Breast epithelium (tissue), 4 donors: Measurements from ENCODE around the gene OAF. TPM values are rescaled to one million over a fixed set of nuclear protein-coding genes. Genes with fewer than 3 reads are reported as not detected.
A peak's percentile ranks its signal among the peaks of the same experiment; 100 is the strongest.

ENCODE experiments used
- DNase-seq, 2 donors: peaks; one replicate each; pipeline ENCODE4 v3.0.0-alpha.2; 2019; ENCODE audit warnings: low spot score in 2 of 2
- H3K27ac ChIP-seq, 2 donors: fragments of 200-600 bp; sonication (generic) in 1 of 2; one replicate each; pipeline ENCODE4 v1.5.1; 2016 to 2019; ENCODE audit warnings: mild to moderate bottlenecking in 1 of 2
- H3K27me3 ChIP-seq, 2 donors: fragments of 200-600 bp; sonication (generic) in 1 of 2; one replicate each; pipeline versions ENCODE4 v1.5.1 to v1.6.0; 2017 to 2019; ENCODE audit warnings: control low read depth in 1 of 2, mild to moderate bottlenecking in 1 of 2
- H3K36me3 ChIP-seq: fragments of 200-600 bp; one replicate; pipeline ENCODE4 v1.5.1; 2019
- H3K4me1 ChIP-seq, 2 donors: fragments of 200-600 bp; sonication (generic); one replicate each; pipeline ENCODE4 v1.5.1; 2016 to 2019; ENCODE audit warnings: control low read depth in 1 of 2
- H3K4me3 ChIP-seq, 3 donors: fragments of 200-600 bp; sonication (generic); 1 replicate in 2 of 3; 2 replicates in 1 of 3; pipeline ENCODE4 v1.5.1; 2016 to 2019; ENCODE audit warnings: mild to moderate bottlenecking in 3 of 3, moderate library complexity in 2 of 3
- H3K9me3 ChIP-seq, 2 donors: fragments of 200-600 bp; sonication (generic) in 1 of 2; one replicate each; pipeline ENCODE4 v1.5.1; 2016 to 2019; ENCODE audit warnings: control low read depth in 1 of 2
- CTCF ChIP-seq, 3 donors: fragments of 450-650 bp; IDR thresholded peaks; one replicate each; pipeline ENCODE4 v1.5.1; 2016 to 2017; ENCODE audit warnings: antibody characterized with exemption in 3 of 3, mild to moderate bottlenecking in 3 of 3, moderate library complexity in 3 of 3
- POLR2A ChIP-seq: fragments of 450-650 bp; IDR thresholded peaks from one replicate; pipeline ENCODE4 v1.6.1; 2016; ENCODE audit warnings: antibody characterized with exemption, mild to moderate bottlenecking, moderate library complexity
- POLR2AphosphoS5 ChIP-seq, 3 donors: sonication (generic); formaldehyde crosslinking; IDR thresholded peaks; one replicate each; pipeline ENCODE4 v1.6.1; 2017; ENCODE audit warnings: antibody characterized with exemption in 3 of 3
- intact Hi-C: fragments of 100-400 bp; cut with DNase I; formaldehyde crosslinking; loops from one replicate; pipeline ENCODE4 v1.15.1; 2023; ENCODE audit warnings: low total_unique reads
- total RNA-seq, 3 donors: library from RNA; depleted of rRNA; stranded (reverse); fragments of >200 nt; gene quantifications; one replicate each; pipeline ENCODE4 v1.1.0, GENCODE V29; 2016

Gene OAF
- total RNA-seq, 3 donors from 2014 or later: 19.8 to 35.1 (median 33.3) TPM

- DNase-seq: no peak
- Histone ChIP-seq H3K4me1 (no peaks in the 10 kb centered on the region), H3K9me3 (no peaks in the 10 kb centered on the region), H3K4me3 (no peak overlapping the region), H3K27me3 (no peaks in the 10 kb centered on the region), H3K36me3 (no peaks in the 10 kb centered on the region), H3K27ac (no peak overlapping the region)
- TF ChIP-seq POLR2AphosphoS5 (IDR thresholded peaks at IDR 0.05): no peak
- TF ChIP-seq POLR2A: no peak
- TF ChIP-seq CTCF (IDR thresholded peaks at IDR 0.05): no peak
- intact Hi-C loops: no loop called here
Observed at GRCh38 chr11:120256178-120256577, 45.3 kb downstream of the OAF start.

- DNase-seq: no peak
- H3K4me3 ChIP-seq: no peak overlapping the region
- no peak overlapping the region for H3K27ac ChIP-seq
- intact Hi-C loops: no loop called here
- H3K9me3 ChIP-seq: no peaks in the 10 kb centered on the region
- no peak for TF ChIP-seq POLR2AphosphoS5 (IDR thresholded peaks at IDR 0.05)
- H3K36me3 ChIP-seq: no peaks in the 10 kb centered on the region
- H3K4me1 ChIP-seq: no peaks in the 10 kb centered on the region
- H3K27me3 ChIP-seq: no peaks in the 10 kb centered on the region
Observed at GRCh38 chr11:120256779-120257178, 45.9 kb downstream of the OAF start.

GRCh38 chr11:120257346-120257745 lies 46.5 kb downstream of the OAF start:
- H3K27me3 ChIP-seq: no peaks in the 10 kb centered on the region
- DNase-seq: no peak
- intact Hi-C loops: no loop called here
- no peaks in the 10 kb centered on the region for H3K9me3 ChIP-seq
- no peaks in the 10 kb centered on the region for H3K4me1 ChIP-seq
- TF ChIP-seq POLR2AphosphoS5 (IDR thresholded peaks at IDR 0.05) (no peak), CTCF (IDR thresholded peaks at IDR 0.05) (no peak), POLR2A (no peak)
- H3K27ac ChIP-seq: no peak overlapping the region
- no peaks in the 10 kb centered on the region for H3K36me3 ChIP-seq
- H3K4me3 ChIP-seq: no peak overlapping the region

- Histone ChIP-seq H3K36me3 (no peaks in the 10 kb centered on the region), H3K4me1 (no peaks in the 10 kb centered on the region), H3K9me3 (no peaks in the 10 kb centered on the region), H3K4me3 (no peak overlapping the region), H3K27me3 (no peaks in the 10 kb centered on the region), H3K27ac (no peak overlapping the region)
- DNase-seq: no peak
- TF ChIP-seq POLR2AphosphoS5 (IDR thresholded peaks at IDR 0.05) (no peak), POLR2A (no peak), CTCF (IDR thresholded peaks at IDR 0.05) (no peak)
- intact Hi-C loops: no loop called here
Observed at GRCh38 chr11:120258661-120259060, 47.8 kb downstream of the OAF start.

- Histone ChIP-seq H3K4me1 (no peaks in the 10 kb centered on the region), H3K27ac (peak overlapping the region in 1 of 2 donors; percentile 16), H3K9me3 (no peaks in the 10 kb centered on the region), H3K27me3 (no peaks in the 10 kb centered on the region), H3K4me3 (no peak overlapping the region), H3K36me3 (no peaks in the 10 kb centered on the region)
- TF ChIP-seq POLR2A (no peak), POLR2AphosphoS5 (IDR thresholded peaks at IDR 0.05) (no peak), CTCF (IDR thresholded peaks at IDR 0.05) (no peak)
- intact Hi-C loops: no loop called here
- DNase-seq: no peak
Observed at GRCh38 chr11:120259241-120259640, 48.4 kb downstream of the OAF start.

GRCh38 chr11:120259988-120260565 lies 49.2 kb downstream of the OAF start:
- intact Hi-C loops: no loop called here
- H3K27me3 ChIP-seq: no peaks in the 10 kb centered on the region
- H3K9me3 ChIP-seq: no peaks in the 10 kb centered on the region
- H3K4me3 ChIP-seq: no peak overlapping the region
- no peak for DNase-seq
- no peak for TF ChIP-seq POLR2AphosphoS5 (IDR thresholded peaks at IDR 0.05)
- no peak for TF ChIP-seq POLR2A
- TF ChIP-seq CTCF (IDR thresholded peaks at IDR 0.05): no peak
- H3K36me3 ChIP-seq: no peaks in the 10 kb centered on the region
- no peaks in the 10 kb centered on the region for H3K4me1 ChIP-seq
- H3K27ac ChIP-seq: peak overlapping the region; percentile 16 to 43
